Vagina (tissue), 2 donors: Measurements from ENCODE around the gene GHRHR. TPM values are rescaled to one million over a fixed set of nuclear protein-coding genes. Genes with fewer than 3 reads are reported as not detected.

Experiments used
- DNase-seq, 2 donors: peaks; one replicate each; pipeline ENCODE4 v3.0.0-alpha.2; 2017; ENCODE audit errors: extremely low spot score in 2 of 2
- H3K27ac ChIP-seq: fragments of 200-600 bp; sonication (generic); one replicate; pipeline ENCODE4 v1.5.1; 2019
- H3K27me3 ChIP-seq: fragments of 200-600 bp; sonication (generic); one replicate; pipeline ENCODE4 v1.5.1; 2019
- H3K36me3 ChIP-seq, 2 donors: fragments of 200-600 bp; sonication (generic); one replicate each; pipeline ENCODE4 v1.5.1; 2017 to 2019
- H3K4me1 ChIP-seq: fragments of 200-600 bp; sonication (generic); one replicate; pipeline ENCODE4 v1.5.1; 2019
- H3K4me3 ChIP-seq, 2 donors: fragments of 200-600 bp; sonication (generic); 1 replicate in 1 of 2; 2 replicates in 1 of 2; pipeline ENCODE4 v1.5.1; 2016 to 2019
- H3K9me3 ChIP-seq: fragments of 200-600 bp; sonication (generic); one replicate; pipeline ENCODE4 v1.5.1; 2019
- CTCF ChIP-seq, 3 experiments: fragments of 450-650 bp in 2 of 3; fragments of 200-600 bp in 1 of 3; sonication (generic) in 1 of 3; IDR thresholded peaks; one replicate each; pipeline ENCODE4 v1.5.1; 2017 to 2019; ENCODE audit warnings: antibody characterized with exemption in 3 of 3, mild to moderate bottlenecking in 2 of 3, moderate library complexity in 2 of 3
- POLR2A ChIP-seq, 2 donors: fragments of 450-650 bp; IDR thresholded peaks; one replicate each; pipeline ENCODE4 v1.6.1; 2017; ENCODE audit warnings: antibody characterized with exemption in 2 of 2, mild to moderate bottlenecking in 2 of 2, moderate library complexity in 2 of 2
- POLR2AphosphoS5 ChIP-seq, 2 donors: sonication (generic); formaldehyde crosslinking; IDR thresholded peaks; one replicate each; pipeline ENCODE4 v1.9.0; 2017; ENCODE audit warnings: antibody characterized with exemption in 2 of 2, mild to moderate bottlenecking in 2 of 2, low read depth in 1 of 2; ENCODE audit not compliant: insufficient read depth in 1 of 2
- intact Hi-C: fragments of 100-400 bp; cut with DNase I; formaldehyde crosslinking; loops from one replicate; pipeline ENCODE4 v1.15.1; 2023
- total RNA-seq: library from RNA; depleted of rRNA; stranded (reverse); fragments of >200 nt; gene quantifications from one replicate; pipeline ENCODE4 v1.2.3, GENCODE V29; 2016

GHRHR gene
- total RNA-seq, 1 donor from 2014 or later, result not detected

DNA sequence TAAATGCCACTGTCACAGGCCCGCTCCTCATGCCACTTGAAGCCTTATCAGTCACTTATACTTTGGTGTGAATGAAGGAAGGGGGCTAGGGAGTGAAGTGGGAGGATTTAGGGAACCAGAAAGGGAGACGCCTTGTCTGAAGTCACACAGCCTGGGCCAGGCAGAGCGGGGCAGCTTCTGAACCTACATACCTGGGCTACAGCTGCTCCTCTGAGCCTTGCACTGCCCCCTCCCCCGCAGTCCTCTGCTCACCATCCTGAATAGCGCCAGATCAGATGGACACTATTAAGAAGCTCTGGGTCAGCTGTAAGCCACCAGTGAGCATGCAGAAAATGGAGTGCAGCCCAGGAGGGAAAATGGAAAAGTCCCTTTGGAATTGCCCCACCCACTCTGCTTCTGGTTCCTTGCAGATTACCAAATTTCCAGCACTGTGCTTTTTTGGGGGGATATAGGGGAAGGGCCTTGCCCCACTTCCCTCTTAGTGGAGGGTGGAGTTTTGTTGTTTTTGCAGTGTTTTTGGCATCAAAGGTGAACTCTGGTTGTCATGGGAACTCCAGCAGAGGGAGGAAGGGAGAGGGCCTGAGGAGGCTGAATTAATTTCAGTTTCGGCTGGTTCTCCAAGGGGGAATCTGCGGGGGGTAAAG, 53.4 kb downstream of the GHRHR start:
- TF ChIP-seq CTCF (IDR thresholded peaks at IDR 0.05) (no peak), POLR2A (IDR thresholded peaks at IDR 0.05) (no peak), POLR2AphosphoS5 (IDR thresholded peaks at IDR 0.05; ENCODE audit: insufficient read depth in 1 of 2, low read depth in 1 of 2) (no peak)
- Histone ChIP-seq H3K27ac (no peak overlapping the region), H3K4me3 (no peak overlapping the region), H3K9me3 (no peaks in the 10 kb centered on the region), H3K36me3 (no peaks in the 10 kb centered on the region), H3K27me3 (no peaks in the 10 kb centered on the region), H3K4me1 (peaks cover 9% of the 10 kb centered on the region)
- DNase-seq, result no peak
- intact Hi-C loops, result no loop called here

DNA sequence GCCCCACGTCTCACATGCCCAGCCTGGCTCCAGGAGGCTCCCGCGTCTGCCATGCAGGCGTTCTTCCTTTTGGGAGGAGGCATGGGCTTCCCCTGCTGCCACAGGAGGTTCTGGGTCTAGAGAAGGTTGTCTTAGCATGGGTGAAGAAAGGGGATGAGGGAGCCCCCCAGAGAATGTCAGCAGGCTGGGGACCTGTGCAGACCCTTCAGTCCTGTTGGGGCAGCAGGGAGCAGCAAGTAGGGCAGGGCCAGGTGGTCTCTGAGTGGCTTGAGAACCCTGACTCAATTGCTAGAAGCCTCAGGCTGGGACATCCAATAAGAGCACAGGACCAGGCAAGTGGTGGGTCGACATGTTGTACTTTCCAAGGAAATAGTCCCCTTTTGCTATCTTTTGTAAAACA, 54.0 kb downstream of the GHRHR start:
- intact Hi-C loops, result no loop called here
- no peak for DNase-seq
- H3K36me3 ChIP-seq, result no peaks in the 10 kb centered on the region
- peaks cover 9% of the 10 kb centered on the region for H3K4me1 ChIP-seq
- TF ChIP-seq POLR2A (IDR thresholded peaks at IDR 0.05) (no peak), CTCF (IDR thresholded peaks at IDR 0.05) (no peak), POLR2AphosphoS5 (IDR thresholded peaks at IDR 0.05; ENCODE audit: insufficient read depth in 1 of 2, low read depth in 1 of 2) (no peak)
- no peaks in the 10 kb centered on the region for H3K9me3 ChIP-seq
- H3K27ac ChIP-seq, result no peak overlapping the region
- H3K27me3 ChIP-seq, result no peaks in the 10 kb centered on the region
- H3K4me3 ChIP-seq, result no peak overlapping the region

- intact Hi-C loops, result no loop called here
- Histone ChIP-seq H3K36me3 (no peaks in the 10 kb centered on the region), H3K27ac (no peak overlapping the region), H3K4me3 (no peak overlapping the region), H3K9me3 (no peaks in the 10 kb centered on the region), H3K27me3 (no peaks in the 10 kb centered on the region), H3K4me1 (peaks cover 9% of the 10 kb centered on the region)
- DNase-seq, result no peak
- no peak for TF ChIP-seq CTCF (IDR thresholded peaks at IDR 0.05)
- TF ChIP-seq POLR2AphosphoS5 (IDR thresholded peaks at IDR 0.05; ENCODE audit: insufficient read depth in 1 of 2, low read depth in 1 of 2), result no peak
- TF ChIP-seq POLR2A (IDR thresholded peaks at IDR 0.05), result no peak
Measured at GRCh38 chr7:31019509-31019908, 55.8 kb downstream of the GHRHR start.

GRCh38 chr7:31020161-31020560, 56.4 kb downstream of the GHRHR start:
- no peak overlapping the region for H3K4me3 ChIP-seq
- H3K27me3 ChIP-seq, result no peaks in the 10 kb centered on the region
- DNase-seq, result no peak
- intact Hi-C loops, result no loop called here
- TF ChIP-seq POLR2AphosphoS5 (IDR thresholded peaks at IDR 0.05; ENCODE audit: insufficient read depth in 1 of 2, low read depth in 1 of 2), result no peak
- no peak for TF ChIP-seq CTCF (IDR thresholded peaks at IDR 0.05)
- no peak for TF ChIP-seq POLR2A (IDR thresholded peaks at IDR 0.05)
- peaks cover 9% of the 10 kb centered on the region for H3K4me1 ChIP-seq
- H3K9me3 ChIP-seq, result no peaks in the 10 kb centered on the region
- no peak overlapping the region for H3K27ac ChIP-seq
- no peaks in the 10 kb centered on the region for H3K36me3 ChIP-seq

GRCh38 chr7:31020652-31021051, 56.9 kb downstream of the GHRHR start:
- no peak for DNase-seq
- Histone ChIP-seq H3K27me3 (no peaks in the 10 kb centered on the region), H3K36me3 (no peaks in the 10 kb centered on the region), H3K4me3 (no peak overlapping the region), H3K27ac (no peak overlapping the region), H3K9me3 (no peaks in the 10 kb centered on the region), H3K4me1 (peaks cover 9% of the 10 kb centered on the region)
- intact Hi-C loops, result no loop called here
- no peak for TF ChIP-seq POLR2AphosphoS5 (IDR thresholded peaks at IDR 0.05; ENCODE audit: insufficient read depth in 1 of 2, low read depth in 1 of 2)
- no peak for TF ChIP-seq POLR2A (IDR thresholded peaks at IDR 0.05)
- no peak for TF ChIP-seq CTCF (IDR thresholded peaks at IDR 0.05)
